Right cardiac atrium (tissue), 5 donors: ENCODE measurements around the gene MAD1L1. TPM values are rescaled to one million over a fixed set of nuclear protein-coding genes. Genes with fewer than 3 reads are reported as not detected.

Experiments used
- ATAC-seq, 2 donors: fragments of 200-7000 bp; cut with Tn5 transposase; one replicate each; pipeline versions ENCODE4 v1.8.0 to v1.9.1; 2020; ENCODE audit warnings: moderate library complexity in 2 of 2, mild to moderate bottlenecking in 1 of 2
- DNase-seq, 3 donors: peaks; one replicate each; pipeline ENCODE4 v3.0.0-alpha.2; 2020
- H3K27ac ChIP-seq: one replicate; pipeline ENCODE4 v1.5.1; 2013; ENCODE audit warnings: mild to moderate bottlenecking, low read length, control low read depth, moderate library complexity
- H3K27me3 ChIP-seq: one replicate; pipeline ENCODE4 v1.6.1; 2013; ENCODE audit not compliant: control insufficient read depth, insufficient read depth
- H3K4me1 ChIP-seq: one replicate; pipeline ENCODE4 v1.6.1; 2013; ENCODE audit warnings: low read length; ENCODE audit not compliant: control insufficient read depth, insufficient read depth
- H3K4me3 ChIP-seq: one replicate; pipeline ENCODE4 v1.5.1; 2013; ENCODE audit warnings: low read length, control low read depth
- H3K9me3 ChIP-seq: one replicate; pipeline ENCODE4 v1.6.1; 2013; ENCODE audit warnings: low read length; ENCODE audit not compliant: control insufficient read depth
- WGBS: extraction: QIAGEN DNeasy Blood & Tissue Kit; methylation state at CpG from one replicate; pipeline ENCODE4 v1.1.7; 2013; 5-methylcytosine and 5-hydroxymethylcytosine counted together
- intact Hi-C, 4 donors: fragments of 100-400 bp; cut with DNase I; formaldehyde crosslinking; loops; one replicate each; pipeline versions ENCODE4 v1.11.0 to v1.14.0; 2022 to 2023
- polyA plus RNA-seq: library from polyadenylated mRNA; stranded (reverse); fragments of 200-250 nt; gene quantifications from one replicate; pipeline ENCODE4 v1.2.3, GENCODE V29; 2013
- total RNA-seq, 4 donors: library from RNA; stranded (reverse); fragmentation: NEBNext Ultra II Directional; extraction: Animal tissue kit (Norgen Biotek cat#: 25700); gene quantifications; one replicate each; pipeline ENCODE4 v1.2.1, GENCODE V29; 2021
- donor health status: healthy with polysubstance abuse.
- donor health status: DM: no; HTN: yes; CAD: no.
- donor health status: DM: no; HTN: no; CAD: no.
- donor health status: DM: no; HTN: yes; CAD: no; lungs with severe emphysema.
- donor health status: DM: yes; HTN: yes; CAD: no.

MAD1L1 gene
- total and polyA plus RNA-seq, 5 donors, result 15.3 to 41.0 (median 33.7) TPM

GRCh38 chr7:1806354-1806753 lies 426.4 kb downstream of the MAD1L1 start:
- no peak overlapping the region for H3K27ac ChIP-seq
- ATAC-seq (no peak), DNase-seq (no peak)
- no peaks in the 10 kb centered on the region for H3K27me3 ChIP-seq
- H3K9me3 ChIP-seq, result no peaks in the 10 kb centered on the region
- H3K4me3 ChIP-seq, result no peak overlapping the region
- intact Hi-C loops, result no loop called here
- WGBS, result 87% methylated on average over 14 of the region's 14 CpGs
- no peaks in the 10 kb centered on the region for H3K4me1 ChIP-seq

- no peak for ATAC-seq
- H3K27ac ChIP-seq, result no peak overlapping the region
- no peak overlapping the region for H3K4me3 ChIP-seq
- 89% methylated on average over 21 of the region's 21 CpGs for WGBS
- DNase-seq, result no peak
- H3K27me3 ChIP-seq, result no peaks in the 10 kb centered on the region
- H3K9me3 ChIP-seq, result no peaks in the 10 kb centered on the region
- no peaks in the 10 kb centered on the region for H3K4me1 ChIP-seq
- intact Hi-C loops, result no loop called here
Observed at GRCh38 chr7:1804310-1804709, 428.4 kb downstream of the MAD1L1 start.

- DNase-seq (no peak), ATAC-seq (no peak)
- intact Hi-C loops, result no loop called here
- Histone ChIP-seq H3K27me3 (no peaks in the 10 kb centered on the region), H3K4me1 (no peaks in the 10 kb centered on the region), H3K4me3 (no peak overlapping the region), H3K9me3 (no peaks in the 10 kb centered on the region), H3K27ac (no peak overlapping the region)
- 78% methylated on average over 4 of the region's 4 CpGs for WGBS
Observed at GRCh38 chr7:1802899-1803298, 429.8 kb downstream of the MAD1L1 start.

- 58% methylated on average over 14 of the region's 14 CpGs for WGBS
- intact Hi-C loops, result no loop called here
- H3K4me1 ChIP-seq, result no peaks in the 10 kb centered on the region
- ATAC-seq (no peak), DNase-seq (no peak)
- no peaks in the 10 kb centered on the region for H3K9me3 ChIP-seq
- no peaks in the 10 kb centered on the region for H3K27me3 ChIP-seq
- H3K27ac ChIP-seq, result no peak overlapping the region
- H3K4me3 ChIP-seq, result no peak overlapping the region
Observed at GRCh38 chr7:1800902-1801301, 431.8 kb downstream of the MAD1L1 start.

- no peak for ATAC-seq
- DNase-seq, result no peak
- H3K4me1 ChIP-seq, result no peaks in the 10 kb centered on the region
- H3K27me3 ChIP-seq, result no peaks in the 10 kb centered on the region
- H3K4me3 ChIP-seq, result no peak overlapping the region
- H3K9me3 ChIP-seq, result no peaks in the 10 kb centered on the region
- 67% methylated on average over 3 of the region's 3 CpGs for WGBS
- H3K27ac ChIP-seq, result no peak overlapping the region
- intact Hi-C loops, result no loop called here
Observed at GRCh38 chr7:1798191-1798590, 434.6 kb downstream of the MAD1L1 start.

- intact Hi-C loops, result no loop called here
- no peak for ATAC-seq
- no peak for DNase-seq
- Histone ChIP-seq H3K4me3 (no peak overlapping the region), H3K9me3 (no peaks in the 10 kb centered on the region), H3K27ac (no peak overlapping the region), H3K4me1 (no peaks in the 10 kb centered on the region), H3K27me3 (no peaks in the 10 kb centered on the region)
- WGBS, result 21% methylated on average over 1 of the region's 1 CpG
Observed at GRCh38 chr7:1794888-1795542, 437.7 kb downstream of the MAD1L1 start.

- 89% methylated on average over 18 of the region's 18 CpGs for WGBS
- DNase-seq, result no peak
- intact Hi-C loops, result no loop called here
- Histone ChIP-seq H3K9me3 (no peaks in the 10 kb centered on the region), H3K27ac (no peak overlapping the region), H3K27me3 (no peaks in the 10 kb centered on the region), H3K4me1 (no peaks in the 10 kb centered on the region), H3K4me3 (no peak overlapping the region)
- no peak for ATAC-seq
Observed at GRCh38 chr7:1787681-1788235, 445.0 kb downstream of the MAD1L1 start.

GRCh38 chr7:1787241-1787640 lies 445.5 kb downstream of the MAD1L1 start:
- Histone ChIP-seq H3K4me3 (no peak overlapping the region), H3K27ac (no peak overlapping the region), H3K4me1 (no peaks in the 10 kb centered on the region), H3K9me3 (no peaks in the 10 kb centered on the region), H3K27me3 (no peaks in the 10 kb centered on the region)
- DNase-seq (no peak), ATAC-seq (no peak)
- 81% methylated on average over 9 of the region's 9 CpGs for WGBS
- intact Hi-C loops, result no loop called here

GRCh38 chr7:1785839-1786238 lies 446.9 kb downstream of the MAD1L1 start:
- Histone ChIP-seq H3K4me1 (no peaks in the 10 kb centered on the region), H3K27me3 (no peaks in the 10 kb centered on the region), H3K27ac (no peak overlapping the region), H3K4me3 (no peak overlapping the region), H3K9me3 (no peaks in the 10 kb centered on the region)
- intact Hi-C loops, result no loop called here
- no peak for DNase-seq
- ATAC-seq, result no peak
- 94% methylated on average over 3 of the region's 3 CpGs for WGBS

- 90% methylated on average over 12 of the region's 12 CpGs for WGBS
- intact Hi-C loops, result no loop called here
- H3K4me1 ChIP-seq, result no peaks in the 10 kb centered on the region
- no peak overlapping the region for H3K4me3 ChIP-seq
- H3K27ac ChIP-seq, result no peak overlapping the region
- no peaks in the 10 kb centered on the region for H3K27me3 ChIP-seq
- DNase-seq, result no peak
- no peaks in the 10 kb centered on the region for H3K9me3 ChIP-seq
- ATAC-seq, result no peak
Observed at GRCh38 chr7:1781369-1781768, 451.4 kb downstream of the MAD1L1 start.

GRCh38 chr7:1779445-1779844 lies 453.3 kb downstream of the MAD1L1 start:
- WGBS, result 89% methylated on average over 14 of the region's 14 CpGs
- no peaks in the 10 kb centered on the region for H3K9me3 ChIP-seq

GRCh38 chr7:1777122-1777521 lies 455.6 kb downstream of the MAD1L1 start:
- WGBS, result 78% methylated on average over 6 of the region's 6 CpGs
- H3K27me3 ChIP-seq, result no peaks in the 10 kb centered on the region
- H3K4me3 ChIP-seq, result no peak overlapping the region
- no peaks in the 10 kb centered on the region for H3K4me1 ChIP-seq
- H3K27ac ChIP-seq, result no peak overlapping the region
- no peaks in the 10 kb centered on the region for H3K9me3 ChIP-seq
- no peak for DNase-seq
- no peak for ATAC-seq
- intact Hi-C loops, result no loop called here

More at GRCh38 chr7:1779445-1779844, 453.3 kb downstream of the MAD1L1 start:
- ATAC-seq (no peak), DNase-seq (no peak)
- intact Hi-C loops, result no loop called here
- Histone ChIP-seq H3K27ac (no peak overlapping the region), H3K27me3 (no peaks in the 10 kb centered on the region), H3K4me1 (no peaks in the 10 kb centered on the region), H3K4me3 (no peak overlapping the region)
